ENCODE data around the gene HRH2.
"Not testable (repeated sequence)": the region's sequence is repeated elsewhere in the genome, so short reads cannot be mapped to it uniquely, and the experiment has no call there.

HRH2 gene

DNA sequence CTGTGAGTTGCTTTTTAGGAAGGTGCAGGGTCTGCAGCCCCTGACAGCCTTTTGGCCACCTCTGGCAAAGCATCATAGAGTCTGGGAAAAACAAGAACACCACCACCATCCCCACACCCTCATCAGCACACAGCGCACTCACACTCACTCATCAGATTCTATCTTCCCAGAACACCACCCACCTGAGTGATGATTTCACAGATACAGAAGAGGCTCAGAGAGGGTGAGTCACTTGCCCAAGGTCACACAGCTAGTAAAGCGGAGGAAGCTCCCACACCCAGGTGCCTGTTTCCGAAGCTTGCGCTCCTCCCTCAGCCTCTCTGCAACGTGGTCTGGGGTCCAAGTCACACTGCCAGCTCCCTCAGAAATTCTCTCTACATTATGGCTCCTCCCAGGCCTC is 41.8 kb upstream of the HRH2 start:
- H3K4me2 ChIP-seq (ENCODE audit: low read length) = no peak overlapping the region
- TF ChIP-seq CTCF (IDR thresholded peaks at IDR 0.05; ENCODE audit: low read depth, low read length, poor library complexity, severe bottlenecking) (no peak), EZH2phosphoT487 (IDR thresholded peaks at IDR 0.05; ENCODE audit: borderline replicate concordance, low read length) (no peak)
- H4K20me1 ChIP-seq (ENCODE audit: control insufficient read depth, insufficient read depth, low read depth, low read length) = no peaks in the 10 kb centered on the region
- no peaks in the 10 kb centered on the region for H3K9me2 ChIP-seq (replicated peaks; ENCODE audit: control insufficient read depth, low read length)
- H3F3A ChIP-seq (ENCODE audit: control insufficient read depth, insufficient read depth) = no peaks in the 10 kb centered on the region
- no peaks in the 10 kb centered on the region for H3K79me2 ChIP-seq (ENCODE audit: control insufficient read depth, low read length)
- no peaks in the 10 kb centered on the region for H3K27me3 ChIP-seq (ENCODE audit: control insufficient read depth, low read length)
- H3K27ac ChIP-seq (ENCODE audit: low read depth, low read length) = no peak overlapping the region
- no peak overlapping the region for H3K4me3 ChIP-seq (ENCODE audit: low read length)
- H3K4me1 ChIP-seq (ENCODE audit: control insufficient read depth, low read length) = no peaks in the 10 kb centered on the region
- H3K36me3 ChIP-seq (ENCODE audit: control insufficient read depth, low read length) = no peaks in the 10 kb centered on the region
- H3K9me3 ChIP-seq (ENCODE audit: control insufficient read depth, insufficient read depth, low read length) = no peaks in the 10 kb centered on the region

DNA sequence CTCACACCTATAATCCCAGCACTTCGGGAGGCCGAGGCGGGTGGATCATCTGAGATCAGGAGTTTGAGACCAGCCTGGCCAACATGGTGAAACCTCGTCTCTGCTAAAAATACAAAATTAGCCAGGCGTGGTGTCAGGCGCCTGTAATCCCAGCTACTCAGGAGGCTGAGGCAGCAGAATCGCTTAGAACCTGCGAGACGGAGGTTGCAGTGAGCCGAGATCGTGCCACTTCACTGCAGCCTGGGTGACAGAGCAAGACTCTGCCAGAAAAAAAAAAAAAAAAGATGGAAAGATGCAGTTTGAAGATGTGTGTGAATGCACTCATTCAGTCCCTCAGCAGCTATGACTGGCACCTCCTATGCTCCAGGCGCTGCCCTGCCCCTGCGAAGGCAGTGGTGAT is 41.3 kb upstream of the HRH2 start:
- H3K79me2 ChIP-seq (ENCODE audit: control insufficient read depth, low read length); H3K9me3 ChIP-seq (ENCODE audit: control insufficient read depth, insufficient read depth, low read length); H4K20me1 ChIP-seq (ENCODE audit: control insufficient read depth, insufficient read depth, low read depth, low read length); H3F3A ChIP-seq (ENCODE audit: control insufficient read depth, insufficient read depth); H3K27ac ChIP-seq (ENCODE audit: low read depth, low read length); H3K4me1 ChIP-seq (ENCODE audit: control insufficient read depth, low read length); H3K4me3 ChIP-seq (ENCODE audit: low read length); H3K36me3 ChIP-seq (ENCODE audit: control insufficient read depth, low read length); H3K9me2 ChIP-seq (replicated peaks; ENCODE audit: control insufficient read depth, low read length); H3K27me3 ChIP-seq (ENCODE audit: control insufficient read depth, low read length); H3K4me2 ChIP-seq (ENCODE audit: low read length): not testable (repeated sequence)

DNA sequence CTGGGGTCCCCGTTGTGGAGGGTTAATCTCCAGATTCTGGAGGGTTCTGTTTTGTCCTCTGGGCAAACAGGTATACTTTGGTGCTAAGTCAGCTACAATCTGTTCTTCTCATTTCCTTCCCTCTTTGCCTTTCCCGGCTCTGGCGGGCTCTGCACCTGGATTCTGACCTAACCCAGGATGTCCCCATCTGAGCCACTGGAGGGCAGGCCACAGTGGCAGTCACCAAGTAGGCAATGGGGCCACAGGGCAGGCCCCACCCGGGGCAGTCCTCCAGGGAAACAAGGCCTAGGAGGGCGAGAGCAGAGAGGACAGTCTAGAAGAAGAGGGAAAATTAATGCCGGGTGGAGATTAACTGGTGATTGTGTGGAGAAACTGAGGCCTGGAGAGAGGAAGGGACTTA is 40.4 kb upstream of the HRH2 start:
- Histone ChIP-seq H3K9me3 (ENCODE audit: control insufficient read depth, insufficient read depth, low read length) (no peaks in the 10 kb centered on the region), H3K27ac (ENCODE audit: low read depth, low read length) (no peak overlapping the region), H3K4me2 (ENCODE audit: low read length) (no peak overlapping the region), H3F3A (ENCODE audit: control insufficient read depth, insufficient read depth) (no peaks in the 10 kb centered on the region), H3K27me3 (ENCODE audit: control insufficient read depth, low read length) (no peaks in the 10 kb centered on the region), H3K4me3 (ENCODE audit: low read length) (no peak overlapping the region), H3K4me1 (ENCODE audit: control insufficient read depth, low read length) (no peaks in the 10 kb centered on the region), H3K36me3 (ENCODE audit: control insufficient read depth, low read length) (no peaks in the 10 kb centered on the region), H3K79me2 (ENCODE audit: control insufficient read depth, low read length) (no peaks in the 10 kb centered on the region), H4K20me1 (ENCODE audit: control insufficient read depth, insufficient read depth, low read depth, low read length) (no peaks in the 10 kb centered on the region), H3K9me2 (replicated peaks; ENCODE audit: control insufficient read depth, low read length) (no peaks in the 10 kb centered on the region)
- TF ChIP-seq EZH2phosphoT487 (IDR thresholded peaks at IDR 0.05; ENCODE audit: borderline replicate concordance, low read length) (no peak), CTCF (IDR thresholded peaks at IDR 0.05; ENCODE audit: low read depth, low read length, poor library complexity, severe bottlenecking) (no peak)

DNA sequence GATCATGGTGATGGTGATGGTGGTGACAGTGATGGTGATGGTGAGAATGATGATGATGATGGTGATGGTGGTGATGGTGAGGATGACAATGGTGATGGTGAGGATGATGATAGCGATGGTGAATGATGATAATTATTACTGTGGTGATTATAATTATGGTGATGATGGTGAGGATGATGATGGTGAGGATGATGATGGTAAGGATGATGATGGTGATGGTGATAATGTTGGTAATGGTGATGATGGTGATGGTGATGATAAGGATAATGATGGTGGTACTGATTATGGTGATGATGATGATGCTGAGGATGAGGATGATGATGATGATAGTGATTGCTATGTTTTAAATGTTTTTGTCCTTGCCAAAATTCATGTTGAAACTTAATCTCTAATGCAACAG is 37.3 kb upstream of the HRH2 start:
- no peaks in the 10 kb centered on the region for H3K9me2 ChIP-seq (replicated peaks; ENCODE audit: control insufficient read depth, low read length)
- no peaks in the 10 kb centered on the region for H3K9me3 ChIP-seq (ENCODE audit: control insufficient read depth, insufficient read depth, low read length)
- TF ChIP-seq EZH2phosphoT487 (IDR thresholded peaks at IDR 0.05; ENCODE audit: borderline replicate concordance, low read length) = no peak
- no peak for TF ChIP-seq CTCF (IDR thresholded peaks at IDR 0.05; ENCODE audit: low read depth, low read length, poor library complexity, severe bottlenecking)
- H3K4me2 ChIP-seq (ENCODE audit: low read length) = no peak overlapping the region
- H3F3A ChIP-seq (ENCODE audit: control insufficient read depth, insufficient read depth) = no peaks in the 10 kb centered on the region
- H3K4me1 ChIP-seq (ENCODE audit: control insufficient read depth, low read length) = no peaks in the 10 kb centered on the region
- no peak overlapping the region for H3K4me3 ChIP-seq (ENCODE audit: low read length)
- no peak overlapping the region for H3K27ac ChIP-seq (ENCODE audit: low read depth, low read length)
- H3K36me3 ChIP-seq (ENCODE audit: control insufficient read depth, low read length) = no peaks in the 10 kb centered on the region
- no peaks in the 10 kb centered on the region for H3K79me2 ChIP-seq (ENCODE audit: control insufficient read depth, low read length)
- no peaks in the 10 kb centered on the region for H3K27me3 ChIP-seq (ENCODE audit: control insufficient read depth, low read length)
- no peaks in the 10 kb centered on the region for H4K20me1 ChIP-seq (ENCODE audit: control insufficient read depth, insufficient read depth, low read depth, low read length)
